ENCODE measurements around the gene ETV6.
"Not testable (repeated sequence)": the region's sequence is repeated elsewhere in the genome, so short reads cannot be mapped to it uniquely, and the experiment has no call there.

Gene ETV6

DNA sequence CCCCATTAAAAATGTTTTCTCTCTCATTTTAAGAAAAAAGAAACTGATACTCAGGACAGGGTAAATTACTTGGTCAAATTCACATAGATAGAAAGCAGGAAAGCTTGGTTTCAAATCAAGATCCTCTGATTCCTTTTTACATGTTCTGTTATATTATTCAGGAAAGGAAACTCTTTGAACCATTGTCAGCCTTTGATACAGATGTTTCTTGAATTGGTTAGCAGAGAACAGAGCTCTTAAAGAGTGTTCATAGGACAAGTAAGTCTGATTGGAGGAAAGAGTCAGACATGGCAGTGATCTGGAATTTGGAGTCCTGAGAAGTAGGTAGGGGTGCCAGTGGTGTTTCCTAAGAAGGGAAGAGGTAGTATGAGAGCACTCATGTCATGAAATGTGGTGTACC, 256.1 kb downstream of the ETV6 start:
- no peak for DNase-seq (ENCODE audit: low spot score)
- in situ Hi-C loops (cut with MboI; ENCODE audit: low sequenced_read_pairs, unreplicated experiment): no loop called here
- TF ChIP-seq, protein P1, sequence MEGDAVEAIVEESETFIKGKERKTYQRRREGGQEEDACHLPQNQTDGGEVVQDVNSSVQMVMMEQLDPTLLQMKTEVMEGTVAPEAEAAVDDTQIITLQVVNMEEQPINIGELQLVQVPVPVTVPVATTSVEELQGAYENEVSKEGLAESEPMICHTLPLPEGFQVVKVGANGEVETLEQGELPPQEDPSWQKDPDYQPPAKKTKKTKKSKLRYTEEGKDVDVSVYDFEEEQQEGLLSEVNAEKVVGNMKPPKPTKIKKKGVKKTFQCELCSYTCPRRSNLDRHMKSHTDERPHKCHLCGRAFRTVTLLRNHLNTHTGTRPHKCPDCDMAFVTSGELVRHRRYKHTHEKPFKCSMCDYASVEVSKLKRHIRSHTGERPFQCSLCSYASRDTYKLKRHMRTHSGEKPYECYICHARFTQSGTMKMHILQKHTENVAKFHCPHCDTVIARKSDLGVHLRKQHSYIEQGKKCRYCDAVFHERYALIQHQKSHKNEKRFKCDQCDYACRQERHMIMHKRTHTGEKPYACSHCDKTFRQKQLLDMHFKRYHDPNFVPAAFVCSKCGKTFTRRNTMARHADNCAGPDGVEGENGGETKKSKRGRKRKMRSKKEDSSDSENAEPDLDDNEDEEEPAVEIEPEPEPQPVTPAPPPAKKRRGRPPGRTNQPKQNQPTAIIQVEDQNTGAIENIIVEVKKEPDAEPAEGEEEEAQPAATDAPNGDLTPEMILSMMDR (IDR thresholded peaks at IDR 0.05; ENCODE audit: borderline replicate concordance, control extremely low read depth, extremely low read depth, insufficient read depth, missing control alignments): no peak

DNA sequence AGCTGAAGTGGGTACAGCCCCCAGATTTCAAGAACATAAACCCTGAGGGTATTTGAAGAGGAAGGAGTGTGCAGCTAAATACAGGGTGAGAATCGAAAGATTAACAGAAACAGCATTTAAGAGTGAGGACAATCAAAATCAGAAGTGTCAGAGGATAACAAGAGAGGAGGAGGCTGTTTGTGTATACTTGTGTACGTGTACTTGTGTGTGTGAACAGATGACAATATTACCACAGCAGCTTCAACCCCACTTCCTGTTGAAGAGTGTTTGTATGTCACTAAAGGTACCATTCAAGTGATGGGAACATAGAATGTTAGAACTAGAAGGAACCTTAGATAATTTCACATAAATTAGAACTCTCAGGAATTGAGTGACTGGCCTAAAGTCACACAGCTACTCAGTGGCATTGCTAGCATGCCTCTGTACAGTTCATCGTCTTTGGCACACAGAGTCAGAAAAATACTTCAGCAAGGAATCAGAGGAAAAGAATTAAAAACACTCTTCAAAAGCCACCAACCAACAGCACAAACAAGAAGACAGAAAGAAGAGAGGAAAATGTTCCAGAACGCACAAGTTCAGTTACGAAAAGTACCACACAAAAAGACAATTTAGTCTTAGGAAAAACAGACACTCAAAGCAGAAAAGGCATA, 256.9 kb downstream of the ETV6 start:
- TF ChIP-seq, protein P1 (IDR thresholded peaks at IDR 0.05; ENCODE audit: borderline replicate concordance, control extremely low read depth, extremely low read depth, insufficient read depth, missing control alignments): no peak
- DNase-seq (ENCODE audit: low spot score): no peak
- in situ Hi-C loops (cut with MboI; ENCODE audit: low sequenced_read_pairs, unreplicated experiment): no loop called here

DNA sequence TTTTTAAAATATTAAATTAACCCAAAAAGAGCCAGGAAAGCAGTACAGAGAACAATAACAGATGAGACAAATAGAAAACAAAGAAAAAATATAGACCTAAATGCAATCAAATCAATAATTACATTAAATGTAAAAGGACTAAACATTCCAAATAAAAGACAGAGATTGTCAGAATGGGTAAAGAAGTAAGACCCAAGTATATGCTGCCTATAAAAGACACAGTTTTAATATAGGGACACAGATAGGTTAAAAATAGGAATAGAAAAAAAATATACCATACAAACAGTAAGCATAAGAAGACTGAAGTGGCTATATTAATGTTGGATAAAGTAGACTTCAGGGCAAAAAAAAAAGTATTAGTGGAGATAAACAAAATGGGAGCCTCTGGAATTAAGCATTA, 258.2 kb downstream of the ETV6 start:
- no peak for DNase-seq (ENCODE audit: low spot score)
- in situ Hi-C loops (cut with MboI; ENCODE audit: low sequenced_read_pairs, unreplicated experiment): no loop called here
- TF ChIP-seq, protein P1 (IDR thresholded peaks at IDR 0.05; ENCODE audit: borderline replicate concordance, control extremely low read depth, extremely low read depth, insufficient read depth, missing control alignments): no peak

DNA sequence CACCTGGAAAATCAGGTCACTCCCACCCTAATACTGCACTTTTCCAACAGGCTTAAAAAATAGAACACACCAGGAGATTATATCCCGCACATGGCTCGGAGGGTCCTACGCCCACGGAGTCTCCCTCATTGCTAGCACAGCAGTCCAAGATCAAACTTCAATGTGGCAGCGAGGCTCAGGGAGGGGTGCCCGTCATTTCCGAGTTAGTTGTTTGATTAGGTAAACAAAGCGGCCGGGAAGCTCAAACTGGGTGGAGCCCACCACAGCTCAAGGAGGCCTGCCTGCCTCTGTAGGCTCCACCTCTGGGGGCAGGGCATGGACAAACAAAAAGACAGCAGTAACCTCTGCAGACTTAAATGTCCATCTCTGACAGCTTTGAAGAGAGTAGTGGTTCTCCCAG, 259.9 kb downstream of the ETV6 start:
- in situ Hi-C loops (cut with MboI; ENCODE audit: low sequenced_read_pairs, unreplicated experiment): not testable (repeated sequence)

DNA sequence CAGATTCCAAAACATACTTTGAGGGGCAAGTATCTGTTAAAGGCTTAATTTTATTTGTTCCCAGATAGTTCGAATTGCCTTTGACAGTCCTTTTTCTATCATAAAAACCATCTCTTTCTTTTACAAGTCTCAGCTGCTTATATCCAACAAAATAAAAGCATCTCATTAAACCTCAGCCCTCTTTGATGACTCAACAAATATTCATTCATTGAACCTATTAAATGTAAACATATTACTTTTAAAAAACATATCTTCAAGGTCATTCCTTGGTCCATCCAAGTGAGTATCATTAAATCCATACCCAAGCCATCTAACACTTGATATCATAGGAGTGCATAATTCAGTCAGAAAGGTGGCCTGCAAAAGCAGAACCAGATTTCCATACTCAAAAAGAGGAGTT, 266.6 kb downstream of the ETV6 start:
- no peak for DNase-seq (ENCODE audit: low spot score)
- in situ Hi-C loops (cut with MboI; ENCODE audit: low sequenced_read_pairs, unreplicated experiment): no loop called here
- TF ChIP-seq, protein P1 (IDR thresholded peaks at IDR 0.05; ENCODE audit: borderline replicate concordance, control extremely low read depth, extremely low read depth, insufficient read depth, missing control alignments): no peak

More for the DNA sequence above, 259.9 kb downstream of the ETV6 start:
- DNase-seq (ENCODE audit: low spot score): not testable (repeated sequence)

DNA sequence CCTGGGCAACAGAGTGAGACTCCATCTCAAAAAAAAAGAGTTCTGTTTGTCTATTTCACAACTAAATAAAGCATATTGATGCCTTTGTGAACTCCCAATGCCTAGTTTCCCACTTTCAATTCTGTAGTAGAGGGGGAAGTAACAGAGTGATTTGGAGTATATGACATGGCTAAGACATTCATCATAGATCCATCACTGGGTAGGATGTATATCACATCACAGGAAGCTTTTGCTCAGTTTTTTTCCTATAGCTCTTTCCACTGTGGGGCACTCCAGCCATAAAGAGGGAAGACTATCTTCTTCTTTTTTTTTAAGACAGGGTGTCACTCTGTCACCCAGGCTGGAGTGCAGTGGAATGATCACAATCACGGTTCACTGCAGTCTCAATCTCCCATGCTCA, 267.3 kb downstream of the ETV6 start:
- in situ Hi-C loops (cut with MboI; ENCODE audit: low sequenced_read_pairs, unreplicated experiment): no loop called here
- TF ChIP-seq, protein P1 (IDR thresholded peaks at IDR 0.05; ENCODE audit: borderline replicate concordance, control extremely low read depth, extremely low read depth, insufficient read depth, missing control alignments): no peak
- DNase-seq (ENCODE audit: low spot score): no peak

DNA sequence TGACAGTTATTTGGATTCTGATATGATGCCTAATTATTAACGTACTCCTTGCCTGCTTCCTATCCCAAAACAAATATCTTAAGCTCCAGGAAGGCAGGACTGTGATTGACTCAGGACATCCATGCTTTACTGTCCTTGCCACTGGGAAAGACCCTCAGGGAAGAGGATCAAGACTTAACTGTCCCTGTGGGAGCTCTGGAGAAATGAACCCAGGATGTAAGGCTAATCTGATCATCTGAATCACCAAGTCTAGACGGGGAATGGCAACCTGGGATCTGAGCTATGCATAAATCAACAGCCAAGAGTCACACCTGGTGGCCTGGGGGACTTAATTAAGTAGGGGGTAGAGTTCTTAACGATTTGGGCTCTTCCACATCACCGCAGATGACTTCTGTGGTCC, 268.0 kb downstream of the ETV6 start:
- DNase-seq (ENCODE audit: low spot score): no peak
- in situ Hi-C loops (cut with MboI; ENCODE audit: low sequenced_read_pairs, unreplicated experiment): no loop called here
- TF ChIP-seq, protein P1 (IDR thresholded peaks at IDR 0.05; ENCODE audit: borderline replicate concordance, control extremely low read depth, extremely low read depth, insufficient read depth, missing control alignments): no peak

All from GM13976 (cell line).